ENCODE data around the gene SMIM43. TPM values are rescaled to one million over a fixed set of nuclear protein-coding genes. Genes with fewer than 3 reads are reported as not detected.

Gene SMIM43
- polyA plus RNA-seq, 1 experiment, result 0.27 TPM

DNA sequence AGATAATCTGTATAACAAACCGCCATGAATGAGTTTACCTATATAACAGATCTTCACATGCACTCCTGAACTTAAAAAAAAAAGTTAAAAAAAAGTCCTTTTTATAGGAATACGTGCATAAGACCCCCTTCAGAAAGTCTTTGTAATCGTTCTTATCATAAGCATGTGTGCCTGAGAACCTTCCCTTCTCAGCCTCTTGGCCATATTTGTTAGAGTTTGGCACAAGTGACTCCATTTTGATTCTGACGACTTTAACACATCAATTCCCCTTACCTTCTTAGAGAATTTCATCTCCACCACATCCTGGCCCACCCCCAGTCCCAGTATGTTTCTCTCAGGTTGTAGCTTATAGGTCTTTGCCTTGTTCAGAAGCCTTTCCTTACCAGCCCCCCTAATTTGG is 52.2 kb downstream of the SMIM43 start:
- Histone ChIP-seq H3K27me3 (ENCODE audit: control insufficient read depth, insufficient read depth, low read length) (no peaks in the 10 kb centered on the region), H3K36me3 (ENCODE audit: control insufficient read depth, insufficient read depth, low read length) (no peaks in the 10 kb centered on the region), H3K4me3 (ENCODE audit: low read depth, low read length) (no peak overlapping the region)
- no peak for TF ChIP-seq CTCF (IDR thresholded peaks at IDR 0.05; ENCODE audit: insufficient read depth, low read depth, low read length)
- no peak for DNase-seq (ENCODE audit: low read depth)
- CTCF ChIA-PET, result interaction anchor here (0.8 to 1.6 kb wide), 2 partner anchors 9 to 16 kb away, joined by 3 read pairs; partner anchors contain the start of gene ANXA5
- POLR2A ChIA-PET, result no interaction called here

DNA sequence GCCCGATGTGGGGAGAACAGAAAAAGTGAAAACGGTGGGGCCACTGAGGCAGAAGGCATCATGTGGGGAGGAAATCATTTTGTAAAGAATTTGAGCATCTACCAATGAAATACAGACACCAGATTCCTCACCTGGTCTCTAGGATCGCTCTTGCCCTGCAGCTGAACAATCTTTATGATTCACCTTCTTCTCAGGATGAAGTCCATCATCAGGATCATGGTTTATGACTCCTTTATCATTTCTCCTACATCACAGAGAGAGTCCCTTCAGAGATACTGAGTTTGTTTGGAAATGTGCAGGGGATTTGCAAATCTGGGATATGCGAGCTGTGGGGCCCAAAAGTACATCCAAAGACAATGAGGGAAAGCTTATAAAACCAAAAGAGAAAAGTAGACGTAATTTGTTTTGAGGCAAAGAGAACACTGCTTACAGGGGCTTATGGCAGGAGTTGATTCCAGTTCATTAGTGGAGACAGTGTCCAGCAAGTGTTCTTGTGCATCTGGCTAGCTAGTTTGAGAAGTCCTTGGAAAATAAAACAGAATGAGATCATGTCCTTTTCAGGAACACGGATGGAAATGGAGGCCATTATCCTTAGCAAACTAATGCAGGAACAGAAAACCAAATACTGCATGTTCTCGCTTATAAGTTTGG is 52.8 kb downstream of the SMIM43 start:
- no peak for DNase-seq (ENCODE audit: low read depth)
- POLR2A ChIA-PET, result interaction anchor here (1.3 kb wide), 1 partner anchor 15 kb away, joined by 10 read pairs; the partner anchor contains the start of gene ANXA5
- no peak for TF ChIP-seq CTCF (IDR thresholded peaks at IDR 0.05; ENCODE audit: insufficient read depth, low read depth, low read length)
- H3K4me3 ChIP-seq (ENCODE audit: low read depth, low read length), result 0 out of 2 replicates have a peak overlapping the region, but pooled peaks have one; percentile 2
- H3K27me3 ChIP-seq (ENCODE audit: control insufficient read depth, insufficient read depth, low read length), result no peaks in the 10 kb centered on the region
- H3K36me3 ChIP-seq (ENCODE audit: control insufficient read depth, insufficient read depth, low read length), result no peaks in the 10 kb centered on the region
- CTCF ChIA-PET, result interaction anchor here (1.4 to 2.4 kb wide), 3 partner anchors 10 to 43 kb away, joined by 3 to 7 read pairs (median 3); partner anchors contain the start of gene ANXA5

- peak; percentile 84 for DNase-seq (ENCODE audit: low read depth)
- Histone ChIP-seq H3K36me3 (ENCODE audit: control insufficient read depth, insufficient read depth, low read length) (no peaks in the 10 kb centered on the region), H3K27me3 (ENCODE audit: control insufficient read depth, insufficient read depth, low read length) (no peaks in the 10 kb centered on the region), H3K4me3 (ENCODE audit: low read depth, low read length) (peak overlapping the region; percentile 27; the same call in 1 of the 2 replicates)
- no peak for TF ChIP-seq CTCF (IDR thresholded peaks at IDR 0.05; ENCODE audit: insufficient read depth, low read depth, low read length)
- ChIA-PET CTCF (interaction anchor here (0.7 to 2.4 kb wide), 5 partner anchors 10 to 42 kb away, joined by 3 to 7 read pairs (median 3); partner anchors contain the start of gene ANXA5), POLR2A (interaction anchor here (1.3 kb wide), 1 partner anchor 15 kb away, joined by 10 read pairs; the partner anchor contains the start of gene ANXA5)
These were observed 53.5 kb downstream of the SMIM43 start for GRCh38 chr4:121711263-121712000.

GRCh38 chr4:121709766-121710405 is 55.1 kb downstream of the SMIM43 start:
- Histone ChIP-seq H3K27me3 (ENCODE audit: control insufficient read depth, insufficient read depth, low read length) (no peaks in the 10 kb centered on the region), H3K4me3 (ENCODE audit: low read depth, low read length) (no peak overlapping the region), H3K36me3 (ENCODE audit: control insufficient read depth, insufficient read depth, low read length) (no peaks in the 10 kb centered on the region)
- no peak for TF ChIP-seq CTCF (IDR thresholded peaks at IDR 0.05; ENCODE audit: insufficient read depth, low read depth, low read length)
- ChIA-PET POLR2A (no interaction called here), CTCF (interaction anchor here (1.6 to 2.4 kb wide), 2 partner anchors 13 to 27 kb away, joined by 5 to 7 read pairs; partner anchors contain the start of gene ANXA5)
- DNase-seq (ENCODE audit: low read depth), result no peak

Other genes starting within 250 kb of the SMIM43 start
- 591 and 1,019 TPM in 2 replicates for gene ANXA5, start 68.2 kb downstream of the SMIM43 start, polyA plus RNA-seq (2011; rRNA removed)
- gene EXOSC9, start 36.2 kb upstream of the SMIM43 start, polyA plus RNA-seq (2011; rRNA removed), result 14.3 and 21.8 TPM in 2 replicates
- 26.8 and 39.7 TPM in 2 replicates for gene CCNA2, start 58.7 kb upstream of the SMIM43 start, polyA plus RNA-seq (2011; rRNA removed)
- 15.0 and 19.6 TPM in 2 replicates for gene BBS7, start 105.3 kb upstream of the SMIM43 start, polyA plus RNA-seq (2011; rRNA removed)
- 0.43 and 0.56 TPM in 2 replicates for gene TRPC3, start 186.9 kb upstream of the SMIM43 start, polyA plus RNA-seq (2011; rRNA removed)

All from BJ (cell line).